ENCODE measurements around the gene PHACTR4.
"Not testable (repeated sequence)": the region's sequence is repeated elsewhere in the genome, so short reads cannot be mapped to it uniquely, and the experiment has no call there.

PHACTR4 gene

DNA sequence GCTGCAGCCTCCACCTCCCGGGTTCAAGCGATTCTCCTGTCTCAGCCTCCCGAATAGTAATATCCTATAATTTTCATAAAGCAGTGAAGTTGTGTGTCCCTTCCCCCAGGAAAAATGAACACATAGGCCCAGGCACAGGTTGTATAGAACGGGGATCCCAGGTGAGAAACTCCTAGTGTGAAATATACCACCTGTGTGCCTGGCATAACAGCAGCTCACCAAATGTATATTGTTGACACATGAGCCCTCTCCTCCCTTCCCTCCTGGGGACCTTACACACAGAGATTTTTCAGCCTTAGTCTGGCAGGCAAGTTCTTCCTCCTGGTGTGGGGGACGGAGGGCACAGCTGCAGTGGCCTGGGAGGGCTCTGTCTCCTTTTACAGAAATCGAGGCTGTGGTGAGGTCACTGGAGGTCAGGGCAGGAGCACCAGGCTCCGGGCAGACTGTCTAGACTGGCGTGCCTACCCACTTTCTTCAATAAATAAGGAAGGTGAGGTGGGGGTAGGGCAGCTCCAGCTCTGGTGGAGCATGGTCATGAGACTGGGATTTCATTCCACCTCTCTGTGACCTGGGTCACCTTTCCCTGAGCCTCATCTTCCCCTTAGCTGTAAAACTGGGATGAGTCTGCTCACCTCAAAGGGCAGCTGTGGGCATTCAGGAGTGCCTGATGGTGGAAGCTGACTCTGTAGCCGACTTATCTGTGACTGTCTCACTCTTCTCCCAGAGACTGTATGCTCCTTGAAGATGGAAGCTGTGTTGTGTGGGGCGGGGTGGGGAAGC, 150.6 kb downstream of the PHACTR4 start:
- in situ Hi-C loops (cut with HindIII; ENCODE audit: low sequenced_read_pairs): no loop called here
- TF ChIP-seq CTCF (IDR thresholded peaks at IDR 0.05; ENCODE audit: low read depth, low read length, missing control alignments): no peak
- no peak overlapping the region for H3K4me3 ChIP-seq (ENCODE audit: low read depth, low read length)
- no peak for DNase-seq (ENCODE audit: low read depth)

- DNase-seq (ENCODE audit: low read depth); in situ Hi-C loops (cut with HindIII; ENCODE audit: low sequenced_read_pairs); H3K4me3 ChIP-seq (ENCODE audit: low read depth, low read length): not testable (repeated sequence)
These were observed 151.3 kb downstream of the PHACTR4 start for GRCh38 chr1:28520796-28521195.

DNA sequence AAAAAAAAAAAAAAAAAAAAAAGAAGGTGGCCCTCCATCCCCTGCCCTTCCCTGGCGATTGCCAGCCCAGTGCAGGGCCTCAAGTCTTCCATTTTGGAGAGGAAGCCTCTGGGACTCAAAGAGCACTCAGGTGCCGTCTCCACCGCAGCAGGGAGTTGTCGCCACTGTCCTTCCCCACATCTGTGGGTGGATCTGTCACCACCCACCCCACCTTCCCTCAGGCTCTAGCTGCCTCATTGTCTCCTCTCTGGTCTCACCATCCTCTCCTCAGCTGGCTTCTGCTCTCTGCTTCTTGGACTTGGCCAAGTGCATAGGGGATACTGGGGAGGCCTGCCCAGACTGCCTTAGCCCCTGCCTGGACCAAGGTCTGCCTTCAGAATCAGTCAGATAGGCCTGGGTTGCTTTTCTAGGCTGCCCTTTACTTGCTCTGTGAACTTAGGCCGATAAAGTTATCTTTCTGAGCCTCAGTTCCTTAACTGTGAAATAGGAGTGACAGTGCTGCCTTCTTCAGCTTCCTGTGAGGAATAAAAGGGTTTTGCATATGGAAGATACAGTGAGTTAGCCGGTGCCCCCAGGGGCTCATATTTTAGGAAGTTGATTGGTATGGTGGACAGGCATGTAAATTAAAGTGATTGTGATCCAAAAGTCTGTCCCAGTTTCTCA, 152.1 kb downstream of the PHACTR4 start:
- in situ Hi-C loops (cut with HindIII; ENCODE audit: low sequenced_read_pairs): no loop called here
- DNase-seq (ENCODE audit: low read depth): no peak
- no peak overlapping the region for H3K4me3 ChIP-seq (ENCODE audit: low read depth, low read length)

DNA sequence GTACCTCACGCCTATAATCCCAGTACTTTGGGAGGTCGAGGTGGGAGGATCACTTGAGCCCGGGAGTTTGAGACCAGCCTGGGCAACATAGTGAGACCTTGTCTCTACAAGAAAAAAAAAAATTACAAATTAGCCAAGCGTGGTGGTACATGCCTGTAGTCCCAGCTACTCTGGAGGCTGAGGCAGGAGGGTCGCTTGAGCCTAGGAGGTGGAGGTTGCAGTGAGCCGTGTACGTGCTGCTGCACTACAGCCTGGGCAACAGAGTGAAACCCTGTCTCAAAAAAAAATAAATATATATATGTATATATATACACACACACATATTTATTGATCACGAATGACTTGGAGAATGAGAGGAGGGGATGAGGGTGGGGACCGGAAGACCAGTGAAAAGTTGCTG, 153.0 kb downstream of the PHACTR4 start:
- DNase-seq (ENCODE audit: low read depth); in situ Hi-C loops (cut with HindIII; ENCODE audit: low sequenced_read_pairs); H3K4me3 ChIP-seq (ENCODE audit: low read depth, low read length): not testable (repeated sequence)

More for the DNA sequence above, 152.1 kb downstream of the PHACTR4 start:
- TF ChIP-seq CTCF (IDR thresholded peaks at IDR 0.05; ENCODE audit: low read depth, low read length, missing control alignments): no peak

GRCh38 chr1:28525002-28525642, 155.6 kb downstream of the PHACTR4 start:
- H3K4me3 ChIP-seq (ENCODE audit: low read depth, low read length); in situ Hi-C loops (cut with HindIII; ENCODE audit: low sequenced_read_pairs); DNase-seq (ENCODE audit: low read depth): not testable (repeated sequence)

GRCh38 chr1:28526886-28527285, 157.3 kb downstream of the PHACTR4 start:
- H3K4me3 ChIP-seq (ENCODE audit: low read depth, low read length): no peak overlapping the region
- TF ChIP-seq CTCF (IDR thresholded peaks at IDR 0.05; ENCODE audit: low read depth, low read length, missing control alignments): no peak
- no peak for DNase-seq (ENCODE audit: low read depth)
- in situ Hi-C loops (cut with HindIII; ENCODE audit: low sequenced_read_pairs): no loop called here

- in situ Hi-C loops (cut with HindIII; ENCODE audit: low sequenced_read_pairs): no loop called here
- H3K4me3 ChIP-seq (ENCODE audit: low read depth, low read length): no peak overlapping the region
- no peak for TF ChIP-seq CTCF (IDR thresholded peaks at IDR 0.05; ENCODE audit: low read depth, low read length, missing control alignments)
- no peak for DNase-seq (ENCODE audit: low read depth)
These were observed 160.9 kb downstream of the PHACTR4 start for GRCh38 chr1:28530456-28530855.

- no peak for TF ChIP-seq CTCF (IDR thresholded peaks at IDR 0.05; ENCODE audit: low read depth, low read length, missing control alignments)
- in situ Hi-C loops (cut with HindIII; ENCODE audit: low sequenced_read_pairs): no loop called here
- H3K4me3 ChIP-seq (ENCODE audit: low read depth, low read length): no peak overlapping the region
- DNase-seq (ENCODE audit: low read depth): no peak
These were observed 165.1 kb downstream of the PHACTR4 start for GRCh38 chr1:28534671-28535070.
